Thymus (tissue), 11 donors: ENCODE results near the gene IER5. TPM values are rescaled to one million over a fixed set of nuclear protein-coding genes. Genes with fewer than 3 reads are reported as not detected.
A peak's percentile ranks its signal among the peaks of the same experiment; 100 is the strongest.

Experiments used
- DNase-seq, 9 donors: peaks; one replicate each; pipeline ENCODE4 v3.0.0-alpha.2; 2013; ENCODE audit warnings: low spot score in 9 of 9, low read depth in 6 of 9, missing footprints in 1 of 9
- H3K27ac ChIP-seq, 2 donors: one replicate each; pipeline ENCODE4 v1.5.1; 2013; ENCODE audit warnings: control low read depth in 1 of 2, low read depth in 1 of 2, low read length in 1 of 2, mild to moderate bottlenecking in 1 of 2, moderate library complexity in 1 of 2
- H3K27me3 ChIP-seq, 2 donors: one replicate each; pipeline ENCODE4 v1.5.1; 2013; ENCODE audit warnings: low read length in 1 of 2; ENCODE audit not compliant: control insufficient read depth in 2 of 2, insufficient read depth in 1 of 2
- H3K36me3 ChIP-seq, 2 donors: one replicate each; pipeline ENCODE4 v1.5.1; 2013; ENCODE audit warnings: low read length in 1 of 2, mild to moderate bottlenecking in 1 of 2, moderate library complexity in 1 of 2; ENCODE audit not compliant: control insufficient read depth in 2 of 2, insufficient read depth in 2 of 2
- H3K4me1 ChIP-seq, 2 donors: one replicate each; pipeline ENCODE4 v1.5.1; 2013; ENCODE audit warnings: low read length in 2 of 2; ENCODE audit not compliant: control insufficient read depth in 2 of 2, insufficient read depth in 2 of 2
- H3K4me3 ChIP-seq, 2 donors: one replicate each; pipeline ENCODE4 v1.5.1; 2013; ENCODE audit warnings: low read length in 2 of 2, control low read depth in 1 of 2, mild to moderate bottlenecking in 1 of 2
- H3K9me3 ChIP-seq, 2 donors: one replicate each; pipeline ENCODE4 v1.5.1; 2013; ENCODE audit warnings: low read length in 1 of 2, mild to moderate bottlenecking in 1 of 2; ENCODE audit not compliant: control insufficient read depth in 2 of 2, insufficient read depth in 1 of 2
- WGBS: extraction: QIAGEN DNeasy Blood & Tissue Kit; methylation state at CpG from one replicate; pipeline ENCODE4 v1.1.7; 2013; 5-methylcytosine and 5-hydroxymethylcytosine counted together
- polyA plus RNA-seq: library from polyadenylated mRNA; stranded (reverse); fragments of 200-250 nt; gene quantifications from one replicate; pipeline ENCODE4 v1.2.3, GENCODE V29; 2013
- total RNA-seq: library from RNA; stranded (reverse); fragments of 120-200 nt; gene quantifications from one replicate; pipeline ENCODE4 v1.2.4, GENCODE V29; 2013
- donor health status: healthy.

IER5 gene
- total and polyA plus RNA-seq, 2 donors: 14.8 to 19.3 TPM

- no peak for DNase-seq
- Histone ChIP-seq H3K9me3 (no peaks in the 10 kb centered on the region), H3K4me3 (no peak overlapping the region), H3K4me1 (peaks cover 18 to 58% of the 10 kb centered on the region in 2 donors), H3K27me3 (no peaks in the 10 kb centered on the region), H3K36me3 (no peaks in the 10 kb centered on the region), H3K27ac (no peak overlapping the region)
- WGBS: 93% methylated on average over 12 of the region's 12 CpGs
Measured at GRCh38 chr1:181137217-181137743, 48.8 kb downstream of the IER5 start.

DNA sequence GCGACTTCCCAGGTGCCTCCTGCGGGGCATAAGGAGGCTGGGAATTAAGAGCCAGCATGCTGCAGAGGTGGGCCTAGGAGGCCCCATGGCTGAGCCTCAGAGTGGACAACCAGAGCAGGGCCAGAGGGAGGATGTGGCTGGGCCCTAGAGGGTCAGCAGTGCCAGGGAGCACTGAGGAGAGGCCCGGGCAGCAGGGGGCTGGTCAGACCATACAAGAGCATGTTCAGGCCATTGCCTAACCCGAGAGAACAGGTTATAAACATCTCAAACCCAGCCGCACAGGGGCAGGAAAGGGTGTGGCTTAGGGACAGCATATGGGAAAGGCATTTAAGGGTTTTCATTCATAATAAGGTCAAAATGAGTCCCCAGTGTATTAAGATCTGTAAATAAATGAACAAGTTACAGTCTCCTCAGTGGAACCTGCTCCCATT lies 51.1 kb downstream of the IER5 start:
- no peak overlapping the region for H3K27ac ChIP-seq
- no peaks in the 10 kb centered on the region for H3K9me3 ChIP-seq
- no peak overlapping the region for H3K4me3 ChIP-seq
- 81% methylated on average over 5 of the region's 5 CpGs for WGBS
- H3K4me1 ChIP-seq: peaks cover 17 to 52% of the 10 kb centered on the region in 2 donors
- no peaks in the 10 kb centered on the region for H3K36me3 ChIP-seq
- DNase-seq: no peak
- H3K27me3 ChIP-seq: no peaks in the 10 kb centered on the region

- Histone ChIP-seq H3K27ac (no peak overlapping the region), H3K36me3 (no peaks in the 10 kb centered on the region), H3K4me1 (peaks cover 10 to 45% of the 10 kb centered on the region in 2 donors), H3K27me3 (no peaks in the 10 kb centered on the region), H3K4me3 (no peak overlapping the region), H3K9me3 (no peaks in the 10 kb centered on the region)
- 95% methylated on average over 4 of the region's 4 CpGs for WGBS
- no peak for DNase-seq
Measured at GRCh38 chr1:181140398-181140797, 51.9 kb downstream of the IER5 start.

DNA sequence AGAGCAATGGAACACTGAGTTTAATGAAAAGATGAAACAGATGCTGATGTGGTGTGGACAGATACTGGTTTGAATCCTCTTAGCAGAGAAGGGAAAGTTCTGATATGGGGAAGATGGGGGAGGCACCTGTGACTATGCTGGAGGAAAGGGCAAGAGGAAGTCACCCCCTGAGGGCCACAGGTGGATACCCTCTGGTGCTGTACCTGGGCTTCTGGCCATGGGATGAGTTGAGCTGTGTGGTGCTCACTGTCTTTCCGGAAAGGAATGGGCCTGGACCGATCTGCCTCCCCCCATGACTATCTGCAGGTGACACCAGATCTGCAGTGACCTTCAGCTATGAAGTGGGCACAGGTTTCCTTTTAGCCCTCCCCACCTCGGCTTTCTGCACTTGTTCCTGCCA lies 52.4 kb downstream of the IER5 start:
- H3K27ac ChIP-seq: no peak overlapping the region
- DNase-seq: no peak
- WGBS: 91% methylated on average over 3 of the region's 3 CpGs
- H3K27me3 ChIP-seq: no peaks in the 10 kb centered on the region
- peaks cover 10 to 40% of the 10 kb centered on the region in 2 donors for H3K4me1 ChIP-seq
- H3K9me3 ChIP-seq: peaks cover 0 to 2% of the 10 kb centered on the region in 2 donors
- no peaks in the 10 kb centered on the region for H3K36me3 ChIP-seq
- H3K4me3 ChIP-seq: no peak overlapping the region

DNA sequence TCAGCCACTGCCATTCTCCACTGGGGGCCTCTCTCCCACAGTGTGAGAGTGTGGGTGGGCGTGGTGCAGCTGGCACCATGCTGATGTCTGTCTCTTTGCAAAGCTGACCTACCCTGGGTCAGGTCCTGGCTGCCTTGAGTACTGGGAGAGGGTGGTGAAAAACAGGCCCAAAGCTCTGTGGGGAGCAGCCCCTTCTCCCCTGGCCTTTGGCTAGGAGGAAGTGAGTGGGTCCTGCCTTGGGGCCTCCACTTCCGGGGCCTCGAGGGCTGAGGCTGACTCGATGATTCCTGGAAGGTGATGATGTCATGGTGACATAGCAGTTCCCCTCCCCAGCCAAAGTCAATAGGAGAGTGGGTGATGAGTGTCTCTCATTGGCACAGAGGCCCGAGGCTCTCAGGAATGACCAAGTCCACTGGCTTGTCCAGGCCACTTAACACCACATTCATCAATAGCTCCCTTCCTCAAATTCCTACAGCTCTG lies 53.0 kb downstream of the IER5 start:
- peaks cover 0 to 6% of the 10 kb centered on the region in 2 donors for H3K9me3 ChIP-seq
- H3K27ac ChIP-seq: no peak overlapping the region
- WGBS: 47% methylated on average over 5 of the region's 5 CpGs
- no peaks in the 10 kb centered on the region for H3K27me3 ChIP-seq
- H3K4me3 ChIP-seq: no peak overlapping the region
- no peaks in the 10 kb centered on the region for H3K36me3 ChIP-seq
- H3K4me1 ChIP-seq: peaks cover 10 to 34% of the 10 kb centered on the region in 2 donors
- peak in 2 of 9 donors; percentile 51 to 66 for DNase-seq

Other genes with a start within 250 kb of the IER5 start
- gene KIAA1614, start 175.8 kb upstream of the IER5 start, total RNA-seq: 0.94 TPM
- gene KIAA1614, start 175.8 kb upstream of the IER5 start, polyA plus RNA-seq: 0.84 TPM
- 21.6 TPM for gene STX6, start 65.8 kb upstream of the IER5 start, total RNA-seq
- 19.3 TPM for gene STX6, start 65.8 kb upstream of the IER5 start, polyA plus RNA-seq
- gene MR1, start 54.7 kb upstream of the IER5 start, total RNA-seq: 21.1 TPM
- gene MR1, start 54.7 kb upstream of the IER5 start, polyA plus RNA-seq: 12.0 TPM